OCI-LY7 (cell line): ENCODE measurements around the gene MGAT5B.

Source experiments
- CTCF ChIP-seq: fragments of 200-600 bp; sonication (generic); conservative IDR thresholded peaks from 2 replicates; pipeline ENCODE4 v1.5.1; 2014; ENCODE audit warnings: mild to moderate bottlenecking, antibody characterized with exemption, low read length, moderate library complexity, mixed read lengths
- EZH2phosphoT487 ChIP-seq: fragments of 200-600 bp; sonication (generic); IDR thresholded peaks from 2 replicates; pipeline ENCODE4 v1.6.1; 2018; ENCODE audit warnings: low read depth, borderline replicate concordance, mild to moderate bottlenecking, mixed run types, antibody characterized with exemption, low read length, moderate library complexity, mixed read lengths

GRCh38 chr17:76982408-76983074, 114.3 kb downstream of the MGAT5B start:
- no peak for TF ChIP-seq CTCF
- TF ChIP-seq EZH2phosphoT487 = no peak
